GM12878 (cell line): Measurements from ENCODE around the gene COQ10B. TPM values are rescaled to one million over a fixed set of nuclear protein-coding genes. Genes with fewer than 3 reads are reported as not detected.

Experiments used
- ATF7 ChIP-seq: fragments of 450-650 bp; IDR thresholded peaks from 2 replicates; pipeline ENCODE4 v1.6.1; 2016; ENCODE audit warnings: low read depth, mild to moderate bottlenecking
- BACH1 ChIP-seq: fragments of 450-650 bp; IDR thresholded peaks from 2 replicates; pipeline ENCODE4 v1.6.1; 2017; ENCODE audit warnings: mild to moderate bottlenecking, borderline replicate concordance
- EZH2 ChIP-seq: IDR thresholded peaks from 2 replicates; pipeline ENCODE4 v1.6.1; 2012; ENCODE audit warnings: low read depth, mild to moderate bottlenecking, control low read depth, inconsistent platforms, low read length, borderline replicate concordance; ENCODE audit not compliant: control insufficient read depth
- JUNB ChIP-seq: IDR thresholded peaks from 2 replicates; pipeline ENCODE4 v1.6.1; 2016; ENCODE audit warnings: antibody characterized with exemption, mild to moderate bottlenecking
- MEF2B ChIP-seq: fragments of 450-650 bp; IDR thresholded peaks from 2 replicates; pipeline ENCODE4 v1.6.1; 2018; ENCODE audit warnings: mild to moderate bottlenecking, moderate library complexity; ENCODE audit not compliant: partially characterized antibody, poor library complexity, severe bottlenecking
- MXI1 ChIP-seq: fragments of 150-350 bp; IDR thresholded peaks from 2 replicates; pipeline ENCODE4 v1.6.1; 2011; ENCODE audit warnings: low read depth, mild to moderate bottlenecking, inconsistent platforms, low read length, improper control_type of control experiment
- MYB ChIP-seq: fragments of 150-350 bp; IDR thresholded peaks from 2 replicates; pipeline ENCODE4 v1.6.1; 2014; ENCODE audit warnings: mild to moderate bottlenecking, low read depth, low read length, borderline replicate concordance
- NFYB ChIP-seq: IDR thresholded peaks from 2 replicates; pipeline ENCODE4 v1.6.1; 2011; ENCODE audit warnings: low read depth, mild to moderate bottlenecking, low read length, improper control_type of control experiment, moderate library complexity; ENCODE audit not compliant: insufficient read depth
- NR2C2 ChIP-seq: IDR thresholded peaks from 2 replicates; pipeline ENCODE4 v1.6.1; 2011; ENCODE audit warnings: borderline replicate concordance, low read depth; ENCODE audit not compliant: control insufficient read depth, insufficient read length
- NRF1 ChIP-seq: conservative IDR thresholded peaks from 2 replicates; pipeline ENCODE4 v1.6.1; 2011; ENCODE audit warnings: mild to moderate bottlenecking, low read depth, low read length, improper control_type of control experiment
- PAX5 ChIP-seq: IDR thresholded peaks from 2 replicates; pipeline ENCODE4 v1.6.1; 2011; ENCODE audit warnings: low read depth, low read length, borderline replicate concordance
- TCF3 ChIP-seq: IDR thresholded peaks from 2 replicates; pipeline ENCODE4 v1.6.1; 2012; ENCODE audit warnings: low read depth, mild to moderate bottlenecking, low read length, borderline replicate concordance; ENCODE audit not compliant: insufficient read depth
- ZNF24 ChIP-seq: fragments of 450-650 bp; IDR thresholded peaks from 2 replicates; pipeline ENCODE4 v1.6.1; 2017; ENCODE audit warnings: antibody characterized with exemption, mild to moderate bottlenecking
- polyA plus RNA-seq, 11 experiments: library from polyadenylated mRNA; depleted of rRNA in 4 of 11; unstranded in 6 of 11; stranded (reverse) in 5 of 11; fragments of >200 nt; fragmentation: Nextera tagmentation in 4 of 11; fragmentation: Illumina TruSeq in 1 of 11; extraction: Ambion mirVana in 4 of 11; extraction: Trizol in 1 of 11; gene quantifications; 1 replicate in 1 of 11; 2 replicates in 10 of 11; pipeline versions ENCODE4 v1.2.1 to v1.2.3, GENCODE V29; 2011 to 2016; ENCODE audit warnings: inconsistent platforms in 2 of 11, missing spikeins in 2 of 11, low read depth in 1 of 11
- total RNA-seq, 4 experiments: library from RNA; depleted of rRNA in 3 of 4; stranded (reverse); fragments of >200 nt in 3 of 4; fragmentation: Illumina TruSeq in 1 of 4; extraction: Trizol in 1 of 4; gene quantifications; 2 replicates each; pipeline versions ENCODE4 v1.2.1 to v1.2.3, GENCODE V29; 2013 to 2021
- TF ChIP-seq, protein P1 (sequence below): IDR thresholded peaks from 2 replicates; pipeline ENCODE4 v1.6.1; 2012; ENCODE audit warnings: improper control_type of control experiment, low read depth, low read length; ENCODE audit not compliant: insufficient replicate concordance
- TF ChIP-seq, protein P2 (sequence below): fragments of 450-650 bp; IDR thresholded peaks from 2 replicates; pipeline ENCODE4 v1.6.1; 2018; ENCODE audit warnings: mild to moderate bottlenecking, low read depth, moderate library complexity; ENCODE audit not compliant: partially characterized antibody
- TF ChIP-seq, protein P3 (sequence below), 3 experiments: IDR thresholded peaks in 2 of 3; conservative IDR thresholded peaks in 1 of 3; 2 replicates each; pipeline ENCODE4 v1.5.1; 2011; ENCODE audit warnings: low read depth in 3 of 3, low read length in 3 of 3, mild to moderate bottlenecking in 3 of 3, control low read depth in 2 of 3, moderate library complexity in 2 of 3, inconsistent platforms in 1 of 3, mixed read lengths in 1 of 3; ENCODE audit not compliant: control insufficient read depth in 2 of 3, insufficient read depth in 1 of 3; ENCODE audit errors: extremely low read depth in 1 of 3

Gene COQ10B
- total and polyA plus RNA-seq, 10 of the 15 experiments (the other 5 are each of a cell fraction or from before 2014, with no cell fraction given), result 3.6 to 23.2 (median 13.2) TPM

DNA sequence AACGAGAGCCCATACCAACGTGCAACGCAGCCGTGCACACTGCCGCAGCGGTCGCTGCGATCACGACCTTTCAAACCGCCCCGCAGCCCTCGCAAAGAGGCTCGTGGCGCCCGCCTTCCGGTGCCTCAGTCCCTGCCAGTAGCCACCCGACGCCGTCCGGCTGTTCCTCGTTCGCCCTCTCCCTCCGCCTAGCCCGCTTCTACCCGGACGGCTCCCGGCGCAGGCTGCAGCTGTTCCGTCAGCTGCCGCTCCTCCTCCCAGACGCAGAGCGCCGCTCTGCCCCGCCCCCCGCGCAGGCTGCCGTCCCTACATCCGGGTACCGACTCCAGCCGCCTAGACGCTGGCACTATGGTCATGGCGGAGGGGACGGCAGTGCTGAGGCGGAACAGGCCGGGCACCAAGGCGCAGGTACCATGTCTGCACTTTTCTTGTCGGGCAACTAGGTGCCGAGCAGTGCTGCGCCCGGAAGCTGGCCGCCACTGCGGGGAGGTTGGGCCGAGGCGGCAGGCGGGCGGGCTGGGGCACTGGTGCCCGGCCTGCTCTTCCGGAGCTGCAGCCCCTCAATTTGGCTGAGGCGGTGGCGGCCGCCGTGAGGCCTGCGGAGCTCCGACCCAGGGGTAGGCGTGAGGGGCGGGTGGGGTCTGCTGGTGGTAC is 62.5 kb downstream of the COQ10B start, which contains the start of gene MOB4 (continued):
- TF ChIP-seq, protein P1, sequence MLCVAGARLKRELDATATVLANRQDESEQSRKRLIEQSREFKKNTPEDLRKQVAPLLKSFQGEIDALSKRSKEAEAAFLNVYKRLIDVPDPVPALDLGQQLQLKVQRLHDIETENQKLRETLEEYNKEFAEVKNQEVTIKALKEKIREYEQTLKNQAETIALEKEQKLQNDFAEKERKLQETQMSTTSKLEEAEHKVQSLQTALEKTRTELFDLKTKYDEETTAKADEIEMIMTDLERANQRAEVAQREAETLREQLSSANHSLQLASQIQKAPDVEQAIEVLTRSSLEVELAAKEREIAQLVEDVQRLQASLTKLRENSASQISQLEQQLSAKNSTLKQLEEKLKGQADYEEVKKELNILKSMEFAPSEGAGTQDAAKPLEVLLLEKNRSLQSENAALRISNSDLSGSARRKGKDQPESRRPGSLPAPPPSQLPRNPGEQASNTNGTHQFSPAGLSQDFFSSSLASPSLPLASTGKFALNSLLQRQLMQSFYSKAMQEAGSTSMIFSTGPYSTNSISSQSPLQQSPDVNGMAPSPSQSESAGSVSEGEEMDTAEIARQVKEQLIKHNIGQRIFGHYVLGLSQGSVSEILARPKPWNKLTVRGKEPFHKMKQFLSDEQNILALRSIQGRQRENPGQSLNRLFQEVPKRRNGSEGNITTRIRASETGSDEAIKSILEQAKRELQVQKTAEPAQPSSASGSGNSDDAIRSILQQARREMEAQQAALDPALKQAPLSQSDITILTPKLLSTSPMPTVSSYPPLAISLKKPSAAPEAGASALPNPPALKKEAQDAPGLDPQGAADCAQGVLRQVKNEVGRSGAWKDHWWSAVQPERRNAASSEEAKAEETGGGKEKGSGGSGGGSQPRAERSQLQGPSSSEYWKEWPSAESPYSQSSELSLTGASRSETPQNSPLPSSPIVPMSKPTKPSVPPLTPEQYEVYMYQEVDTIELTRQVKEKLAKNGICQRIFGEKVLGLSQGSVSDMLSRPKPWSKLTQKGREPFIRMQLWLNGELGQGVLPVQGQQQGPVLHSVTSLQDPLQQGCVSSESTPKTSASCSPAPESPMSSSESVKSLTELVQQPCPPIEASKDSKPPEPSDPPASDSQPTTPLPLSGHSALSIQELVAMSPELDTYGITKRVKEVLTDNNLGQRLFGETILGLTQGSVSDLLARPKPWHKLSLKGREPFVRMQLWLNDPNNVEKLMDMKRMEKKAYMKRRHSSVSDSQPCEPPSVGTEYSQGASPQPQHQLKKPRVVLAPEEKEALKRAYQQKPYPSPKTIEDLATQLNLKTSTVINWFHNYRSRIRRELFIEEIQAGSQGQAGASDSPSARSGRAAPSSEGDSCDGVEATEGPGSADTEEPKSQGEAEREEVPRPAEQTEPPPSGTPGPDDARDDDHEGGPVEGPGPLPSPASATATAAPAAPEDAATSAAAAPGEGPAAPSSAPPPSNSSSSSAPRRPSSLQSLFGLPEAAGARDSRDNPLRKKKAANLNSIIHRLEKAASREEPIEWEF, result no peak
- TF ChIP-seq MEF2B, result peak; percentile 14
- no peak for TF ChIP-seq NR2C2
- TF ChIP-seq ZNF24, result peak; percentile 47; the same call in 1 of the 2 replicates
- TF ChIP-seq PAX5, result no peak; the same call in 1 of the 2 replicates
- TF ChIP-seq JUNB, result no peak
- TF ChIP-seq MYB, result 0 out of 2 replicates have a peak, but pooled peaks have one; percentile 47
- peak; percentile 23; the same call in 1 of the 2 replicates for TF ChIP-seq NFYB
- TF ChIP-seq BACH1, result peak; percentile 93
- TF ChIP-seq NRF1, result peak; percentile 56; the same call in 1 of the 2 replicates
- TF ChIP-seq TCF3, result peak; percentile 96
- TF ChIP-seq ATF7, result 0 out of 2 replicates have a peak, but pooled peaks have one; percentile 40
- TF ChIP-seq, protein P2, sequence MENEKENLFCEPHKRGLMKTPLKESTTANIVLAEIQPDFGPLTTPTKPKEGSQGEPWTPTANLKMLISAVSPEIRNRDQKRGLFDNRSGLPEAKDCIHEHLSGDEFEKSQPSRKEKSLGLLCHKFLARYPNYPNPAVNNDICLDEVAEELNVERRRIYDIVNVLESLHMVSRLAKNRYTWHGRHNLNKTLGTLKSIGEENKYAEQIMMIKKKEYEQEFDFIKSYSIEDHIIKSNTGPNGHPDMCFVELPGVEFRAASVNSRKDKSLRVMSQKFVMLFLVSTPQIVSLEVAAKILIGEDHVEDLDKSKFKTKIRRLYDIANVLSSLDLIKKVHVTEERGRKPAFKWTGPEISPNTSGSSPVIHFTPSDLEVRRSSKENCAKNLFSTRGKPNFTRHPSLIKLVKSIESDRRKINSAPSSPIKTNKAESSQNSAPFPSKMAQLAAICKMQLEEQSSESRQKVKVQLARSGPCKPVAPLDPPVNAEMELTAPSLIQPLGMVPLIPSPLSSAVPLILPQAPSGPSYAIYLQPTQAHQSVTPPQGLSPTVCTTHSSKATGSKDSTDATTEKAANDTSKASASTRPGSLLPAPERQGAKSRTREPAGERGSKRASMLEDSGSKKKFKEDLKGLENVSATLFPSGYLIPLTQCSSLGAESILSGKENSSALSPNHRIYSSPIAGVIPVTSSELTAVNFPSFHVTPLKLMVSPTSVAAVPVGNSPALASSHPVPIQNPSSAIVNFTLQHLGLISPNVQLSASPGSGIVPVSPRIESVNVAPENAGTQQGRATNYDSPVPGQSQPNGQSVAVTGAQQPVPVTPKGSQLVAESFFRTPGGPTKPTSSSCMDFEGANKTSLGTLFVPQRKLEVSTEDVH, result no peak
- TF ChIP-seq MXI1, result peak; percentile 93
- TF ChIP-seq, protein P3, sequence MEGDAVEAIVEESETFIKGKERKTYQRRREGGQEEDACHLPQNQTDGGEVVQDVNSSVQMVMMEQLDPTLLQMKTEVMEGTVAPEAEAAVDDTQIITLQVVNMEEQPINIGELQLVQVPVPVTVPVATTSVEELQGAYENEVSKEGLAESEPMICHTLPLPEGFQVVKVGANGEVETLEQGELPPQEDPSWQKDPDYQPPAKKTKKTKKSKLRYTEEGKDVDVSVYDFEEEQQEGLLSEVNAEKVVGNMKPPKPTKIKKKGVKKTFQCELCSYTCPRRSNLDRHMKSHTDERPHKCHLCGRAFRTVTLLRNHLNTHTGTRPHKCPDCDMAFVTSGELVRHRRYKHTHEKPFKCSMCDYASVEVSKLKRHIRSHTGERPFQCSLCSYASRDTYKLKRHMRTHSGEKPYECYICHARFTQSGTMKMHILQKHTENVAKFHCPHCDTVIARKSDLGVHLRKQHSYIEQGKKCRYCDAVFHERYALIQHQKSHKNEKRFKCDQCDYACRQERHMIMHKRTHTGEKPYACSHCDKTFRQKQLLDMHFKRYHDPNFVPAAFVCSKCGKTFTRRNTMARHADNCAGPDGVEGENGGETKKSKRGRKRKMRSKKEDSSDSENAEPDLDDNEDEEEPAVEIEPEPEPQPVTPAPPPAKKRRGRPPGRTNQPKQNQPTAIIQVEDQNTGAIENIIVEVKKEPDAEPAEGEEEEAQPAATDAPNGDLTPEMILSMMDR (IDR thresholded peaks at IDR 0.05 in 2 of 3, conservative IDR thresholded peaks at IDR 0.05 in 1 of 3; ENCODE audit: control insufficient read depth in 2 of 3, extremely low read depth in 1 of 3, insufficient read depth in 1 of 3, low read depth in 3 of 3, low read length in 3 of 3), result no peak
- TF ChIP-seq EZH2, result no peak
